ENCODE results near the gene C10orf90. TPM values are rescaled to one million over a fixed set of nuclear protein-coding genes. Genes with fewer than 3 reads are reported as not detected.

The C10orf90 gene
- total RNA-seq, 1 donor from 2014 or later: not detected

GRCh38 chr10:126669168-126669567, 1.3 kb downstream of the C10orf90 start:
- Mint-ChIP-seq H3K9me3 (ENCODE audit: low read depth) (no peaks in the 10 kb centered on the region), H3K27me3 (peaks cover 7% of the 10 kb centered on the region), H3K4me3 (ENCODE audit: low read depth) (no peak overlapping the region), H3K4me1 (ENCODE audit: low read depth) (peaks cover 3% of the 10 kb centered on the region), H3K36me3 (ENCODE audit: insufficient read depth) (no peaks in the 10 kb centered on the region), H3K27ac (no peak overlapping the region)
- no peak for TF ChIP-seq CTCF (IDR thresholded peaks at IDR 0.05; ENCODE audit: unreplicated experiment)
- no peak for DNase-seq (ENCODE audit: low spot score, unreplicated experiment)

- H3K27me3 Mint-ChIP-seq: peaks cover 7% of the 10 kb centered on the region
- no peak for TF ChIP-seq CTCF (IDR thresholded peaks at IDR 0.05; ENCODE audit: unreplicated experiment)
Measured at GRCh38 chr10:126668505-126668904, 2.0 kb downstream of the C10orf90 start.

GRCh38 chr10:126667568-126667967, 2.9 kb downstream of the C10orf90 start:
- no peak for TF ChIP-seq CTCF (IDR thresholded peaks at IDR 0.05; ENCODE audit: unreplicated experiment)
- peaks cover 7% of the 10 kb centered on the region for H3K27me3 Mint-ChIP-seq
- H3K9me3 Mint-ChIP-seq (ENCODE audit: low read depth): no peaks in the 10 kb centered on the region
- H3K36me3 Mint-ChIP-seq (ENCODE audit: insufficient read depth): no peaks in the 10 kb centered on the region
- no peak overlapping the region for H3K4me3 Mint-ChIP-seq (ENCODE audit: low read depth)
- H3K27ac Mint-ChIP-seq: no peak overlapping the region
- no peak for DNase-seq (ENCODE audit: low spot score, unreplicated experiment)
- peaks cover 3% of the 10 kb centered on the region for H3K4me1 Mint-ChIP-seq (ENCODE audit: low read depth)

More at GRCh38 chr10:126668505-126668904, 2.0 kb downstream of the C10orf90 start:
- H3K9me3 Mint-ChIP-seq (ENCODE audit: low read depth): no peaks in the 10 kb centered on the region
- no peak overlapping the region for H3K4me3 Mint-ChIP-seq (ENCODE audit: low read depth)
- no peak for DNase-seq (ENCODE audit: low spot score, unreplicated experiment)
- H3K27ac Mint-ChIP-seq: no peak overlapping the region
- peaks cover 3% of the 10 kb centered on the region for H3K4me1 Mint-ChIP-seq (ENCODE audit: low read depth)
- H3K36me3 Mint-ChIP-seq (ENCODE audit: insufficient read depth): no peaks in the 10 kb centered on the region

GRCh38 chr10:126665207-126665606, 5.3 kb downstream of the C10orf90 start:
- H3K27ac Mint-ChIP-seq: no peak overlapping the region
- H3K4me3 Mint-ChIP-seq (ENCODE audit: low read depth): no peak overlapping the region
- DNase-seq (ENCODE audit: low spot score, unreplicated experiment): no peak
- H3K36me3 Mint-ChIP-seq (ENCODE audit: insufficient read depth): no peaks in the 10 kb centered on the region
- no peak for TF ChIP-seq CTCF (IDR thresholded peaks at IDR 0.05; ENCODE audit: unreplicated experiment)
- H3K9me3 Mint-ChIP-seq (ENCODE audit: low read depth): no peaks in the 10 kb centered on the region
- peaks cover 1% of the 10 kb centered on the region for H3K4me1 Mint-ChIP-seq (ENCODE audit: low read depth)
- peaks cover 3% of the 10 kb centered on the region for H3K27me3 Mint-ChIP-seq

DNA sequence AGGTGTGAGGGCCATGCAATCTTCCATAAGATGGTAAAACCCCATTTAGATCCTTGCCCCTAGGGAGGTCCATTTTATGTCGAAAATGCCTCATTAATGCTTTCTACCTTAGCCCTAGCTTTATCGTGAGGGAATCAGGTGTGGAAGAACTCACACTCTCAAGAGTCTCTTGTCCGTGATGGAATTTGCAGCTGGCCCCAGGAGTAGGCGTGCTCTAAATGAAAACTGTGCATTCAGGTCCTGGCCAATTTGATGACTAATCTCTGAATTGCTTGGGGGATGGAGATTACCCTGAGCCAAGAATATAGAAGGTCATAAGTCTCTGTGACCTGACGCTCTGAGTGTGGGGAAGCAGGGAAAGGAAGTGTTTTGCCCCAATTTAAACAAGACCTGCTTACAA, 6.6 kb downstream of the C10orf90 start:
- peaks cover 3% of the 10 kb centered on the region for H3K27me3 Mint-ChIP-seq
- no peaks in the 10 kb centered on the region for H3K36me3 Mint-ChIP-seq (ENCODE audit: insufficient read depth)
- no peak for TF ChIP-seq CTCF (IDR thresholded peaks at IDR 0.05; ENCODE audit: unreplicated experiment)
- no peak for DNase-seq (ENCODE audit: low spot score, unreplicated experiment)
- no peak overlapping the region for H3K27ac Mint-ChIP-seq
- no peaks in the 10 kb centered on the region for H3K4me1 Mint-ChIP-seq (ENCODE audit: low read depth)
- H3K9me3 Mint-ChIP-seq (ENCODE audit: low read depth): no peaks in the 10 kb centered on the region
- no peak overlapping the region for H3K4me3 Mint-ChIP-seq (ENCODE audit: low read depth)
